ENCODE results near the gene ALKBH3.

The ALKBH3 gene

DNA sequence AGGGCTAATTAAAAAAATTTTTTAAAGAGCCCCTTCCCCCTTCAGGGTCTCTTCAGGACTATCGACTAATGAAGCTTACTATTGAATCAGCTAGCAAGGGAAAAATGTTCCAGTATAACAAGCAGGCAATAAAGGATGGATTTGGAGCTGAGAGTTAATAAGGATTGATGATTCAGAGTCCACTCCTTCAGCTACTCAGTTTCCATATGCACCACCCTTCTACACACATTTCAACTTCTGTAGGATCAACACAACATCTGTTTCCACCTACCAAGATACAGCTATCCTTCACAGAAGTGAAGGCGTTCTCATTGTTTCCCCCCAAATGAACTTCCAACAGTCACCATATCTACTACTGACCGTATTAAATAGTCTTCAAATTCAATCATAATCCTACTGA is 6.6 kb upstream of the ALKBH3 start:
- ChIA-PET POLR2A (ENCODE audit: low non-redundant PET) (no interaction called here), CTCF (no interaction called here)
- H3K27ac ChIP-seq, result no peak overlapping the region
- no peak for TF ChIP-seq CTCF (conservative IDR thresholded peaks at IDR 0.05; ENCODE audit: low read depth)
- DNase-seq (ENCODE audit: low spot score), result no peak

DNA sequence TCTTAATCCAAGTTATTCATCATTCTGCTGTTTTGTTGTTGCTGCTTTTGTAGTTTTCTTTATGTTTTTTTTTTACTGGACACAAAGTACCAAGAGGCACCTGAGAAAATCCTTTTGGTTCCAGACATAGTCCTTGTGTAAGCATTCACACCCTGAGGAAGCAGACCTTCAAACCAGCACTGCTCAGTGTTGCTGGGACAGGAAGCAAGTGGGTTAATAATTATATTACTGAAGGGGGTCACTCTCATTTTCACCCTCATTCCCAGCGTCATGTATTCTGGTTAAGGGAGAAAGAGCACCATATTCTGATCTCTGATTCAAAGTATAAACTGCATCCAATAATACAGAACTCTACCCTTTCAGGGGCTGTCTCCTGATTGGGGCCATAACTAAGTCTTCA is 5.9 kb upstream of the ALKBH3 start:
- ChIA-PET CTCF (no interaction called here), POLR2A (ENCODE audit: low non-redundant PET) (no interaction called here)
- no peak for TF ChIP-seq CTCF (conservative IDR thresholded peaks at IDR 0.05; ENCODE audit: low read depth)
- no peak for DNase-seq (ENCODE audit: low spot score)
- no peak overlapping the region for H3K27ac ChIP-seq

DNA sequence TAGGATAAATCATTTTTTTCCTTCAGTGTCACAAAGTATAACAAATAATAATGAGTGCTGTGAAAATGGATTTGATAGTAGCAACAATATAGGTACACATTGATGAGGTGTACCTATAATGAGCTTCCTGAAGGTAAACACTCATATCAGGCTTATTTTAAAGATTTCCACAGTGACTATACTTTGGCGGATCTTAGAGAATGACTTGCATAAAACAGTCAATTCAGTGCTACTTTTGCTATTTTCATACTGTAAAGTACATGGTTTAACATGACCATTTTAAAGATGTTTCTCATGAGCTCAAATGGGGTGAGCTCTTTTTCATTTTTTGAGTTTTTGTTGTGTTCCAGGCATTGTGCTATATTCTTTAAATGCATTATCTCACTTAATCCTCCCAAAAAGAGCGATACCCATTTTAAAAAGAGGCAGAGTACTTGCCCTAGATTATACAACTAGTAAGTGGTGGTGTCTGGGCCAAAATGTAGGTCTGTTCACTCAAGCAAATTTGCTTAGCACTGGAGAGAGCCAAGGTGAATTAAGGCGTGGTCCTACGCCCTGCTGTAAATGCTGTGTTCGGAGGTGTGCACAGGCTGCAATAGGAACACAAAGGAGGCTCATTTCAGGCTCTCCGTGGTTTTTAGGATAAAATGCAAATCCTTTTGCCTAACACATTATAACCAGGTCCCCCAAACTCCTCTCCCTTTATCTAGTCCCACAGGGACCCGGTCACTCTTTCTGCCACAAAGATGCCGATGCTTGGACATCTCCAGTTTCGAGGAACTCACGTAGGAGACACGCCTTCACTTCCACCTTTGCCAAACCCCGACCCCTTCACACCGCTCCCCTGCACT is 617 bp upstream of the ALKBH3 start:
- peak overlapping the region; percentile 59 for H3K27ac ChIP-seq
- ChIA-PET POLR2A (ENCODE audit: low non-redundant PET) (no interaction called here), CTCF (interaction anchor here (1.0 kb wide), 1 partner anchor 10 kb away, joined by 3 read pairs; no protein-coding TSS in a partner anchor)
- no peak for DNase-seq (ENCODE audit: low spot score)
- TF ChIP-seq CTCF (conservative IDR thresholded peaks at IDR 0.05; ENCODE audit: low read depth), result no peak

GRCh38 chr11:43892851-43893250 is 12.2 kb downstream of the ALKBH3 start:
- TF ChIP-seq CTCF (conservative IDR thresholded peaks at IDR 0.05; ENCODE audit: low read depth), result no peak
- H3K27ac ChIP-seq, result no peak overlapping the region
- CTCF ChIA-PET, result no interaction called here
- POLR2A ChIA-PET (ENCODE audit: low non-redundant PET), result no interaction called here
- no peak for DNase-seq (ENCODE audit: low spot score)

DNA sequence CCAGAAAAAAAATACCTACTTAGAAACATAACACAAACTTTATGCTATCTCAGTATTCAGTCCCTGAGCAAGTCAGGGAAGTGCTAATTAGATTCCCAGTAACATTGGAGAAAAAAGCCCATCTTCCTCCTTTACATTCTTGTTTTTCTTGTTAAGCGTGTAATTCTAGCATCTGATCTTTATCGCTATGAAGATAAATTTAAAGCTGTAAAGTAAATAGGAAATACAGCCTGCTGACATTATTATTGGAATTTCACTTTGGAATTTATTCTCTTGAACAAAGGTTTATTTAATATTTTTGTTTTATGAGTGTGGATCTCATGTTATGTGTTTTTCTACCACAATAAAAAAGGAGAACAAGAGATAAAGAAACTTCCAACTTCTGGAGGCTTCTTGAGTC is 13.9 kb downstream of the ALKBH3 start:
- DNase-seq (ENCODE audit: low spot score), result no peak
- no peak overlapping the region for H3K27ac ChIP-seq
- TF ChIP-seq CTCF (conservative IDR thresholded peaks at IDR 0.05; ENCODE audit: low read depth), result no peak
- ChIA-PET POLR2A (ENCODE audit: low non-redundant PET) (no interaction called here), CTCF (no interaction called here)

- DNase-seq (ENCODE audit: low spot score), result no peak
- H3K27ac ChIP-seq, result no peak overlapping the region
- TF ChIP-seq CTCF (conservative IDR thresholded peaks at IDR 0.05; ENCODE audit: low read depth), result no peak
- POLR2A ChIA-PET (ENCODE audit: low non-redundant PET), result no interaction called here
- CTCF ChIA-PET, result no interaction called here
Observed at GRCh38 chr11:43895601-43896000, 15.0 kb downstream of the ALKBH3 start.
